HG03060 (cell line): ENCODE data around the gene CHST15.

ENCODE experiments used
- ATAC-seq: cut with Tn5 transposase; IDR thresholded peaks from one replicate; pipeline ENCODE4 v1.9.1; 2021; ENCODE audit warnings: low read depth, moderate number of reproducible peaks; ENCODE audit not compliant: unreplicated experiment

The CHST15 gene

GRCh38 chr10:124033887-124034218 lies 59.5 kb downstream of the CHST15 start:
- no peak for ATAC-seq

GRCh38 chr10:124032971-124033886 lies 60.2 kb downstream of the CHST15 start:
- no peak for ATAC-seq

GRCh38 chr10:124032087-124032935 lies 61.1 kb downstream of the CHST15 start:
- ATAC-seq: no peak

- ATAC-seq: no peak
These were observed 62.8 kb downstream of the CHST15 start for GRCh38 chr10:124030492-124031110.

GRCh38 chr10:124030061-124030460 lies 63.3 kb downstream of the CHST15 start:
- no peak for ATAC-seq

- no peak for ATAC-seq
These were observed 63.8 kb downstream of the CHST15 start for GRCh38 chr10:124029559-124029958.

GRCh38 chr10:124028700-124029480 lies 64.5 kb downstream of the CHST15 start:
- no peak for ATAC-seq

- no peak for ATAC-seq
These were observed 65.7 kb downstream of the CHST15 start for GRCh38 chr10:124027651-124028050.

- no peak for ATAC-seq
These were observed 66.3 kb downstream of the CHST15 start for GRCh38 chr10:124027031-124027611.

- no peak for ATAC-seq
These were observed 66.8 kb downstream of the CHST15 start for GRCh38 chr10:124026589-124026939.

GRCh38 chr10:124025660-124026588 lies 67.5 kb downstream of the CHST15 start:
- ATAC-seq: no peak

- ATAC-seq: no peak
These were observed 68.2 kb downstream of the CHST15 start for GRCh38 chr10:124025152-124025551.

GRCh38 chr10:124022066-124022465 lies 71.3 kb downstream of the CHST15 start:
- no peak for ATAC-seq

GRCh38 chr10:124020981-124021815 lies 72.2 kb downstream of the CHST15 start:
- no peak for ATAC-seq

GRCh38 chr10:124019886-124020797 lies 73.3 kb downstream of the CHST15 start:
- ATAC-seq: no peak

GRCh38 chr10:124018886-124019525 lies 74.4 kb downstream of the CHST15 start:
- ATAC-seq: no peak

GRCh38 chr10:124017729-124018128 lies 75.7 kb downstream of the CHST15 start:
- no peak for ATAC-seq
